ENCODE data around the gene MKI67. TPM values are rescaled to one million over a fixed set of nuclear protein-coding genes. Genes with fewer than 3 reads are reported as not detected.

The MKI67 gene
- total and polyA plus RNA-seq, 2 of the 13 experiments (the other 11 are each of a cell fraction or from before 2014, with no cell fraction given), result 6.7 to 22.9 TPM

DNA sequence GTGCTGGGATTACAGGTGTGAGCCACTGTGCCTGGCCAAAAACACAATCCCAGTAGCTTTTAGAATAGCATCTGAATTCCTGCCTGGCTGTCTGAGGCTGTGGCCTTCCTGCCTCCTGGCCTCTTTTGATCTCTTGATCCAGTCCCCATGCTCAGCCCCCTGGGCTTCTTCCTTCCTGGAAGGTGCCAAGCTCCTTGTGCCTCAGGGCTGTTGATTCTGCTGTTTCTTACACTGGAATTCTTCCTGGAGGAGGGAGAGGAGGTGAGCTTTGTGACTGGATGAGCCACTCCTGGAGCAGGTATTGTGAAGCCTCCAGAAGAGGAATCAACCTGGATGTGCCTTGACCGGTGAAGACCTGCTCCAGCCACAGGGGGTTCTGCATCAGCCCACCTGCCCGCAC is 17.3 kb upstream of the MKI67 start:
- H3K4me3 ChIP-seq (replicated peaks in 1 of 3; ENCODE audit: insufficient read depth in 1 of 3, low read depth in 2 of 3, low read length in 3 of 3), result no peak overlapping the region
- H3K79me2 ChIP-seq (ENCODE audit: insufficient read depth, low read length), result no peaks in the 10 kb centered on the region
- no peaks in the 10 kb centered on the region for H3K27me3 ChIP-seq (ENCODE audit: control insufficient read depth in 1 of 2, insufficient read depth in 2 of 2, low read length in 2 of 2)
- CTCF ChIA-PET (ENCODE audit: low intra/inter-chr PET ratio, low total read pairs), result no interaction called here
- no peak for DNase-seq (ENCODE audit: low spot score)
- H3K9ac ChIP-seq (ENCODE audit: insufficient read depth, low read depth, low read length), result no peak overlapping the region
- H3K27ac ChIP-seq (ENCODE audit: extremely low read length, insufficient read depth, low read length), result no peak overlapping the region
- TF ChIP-seq, protein P1, sequence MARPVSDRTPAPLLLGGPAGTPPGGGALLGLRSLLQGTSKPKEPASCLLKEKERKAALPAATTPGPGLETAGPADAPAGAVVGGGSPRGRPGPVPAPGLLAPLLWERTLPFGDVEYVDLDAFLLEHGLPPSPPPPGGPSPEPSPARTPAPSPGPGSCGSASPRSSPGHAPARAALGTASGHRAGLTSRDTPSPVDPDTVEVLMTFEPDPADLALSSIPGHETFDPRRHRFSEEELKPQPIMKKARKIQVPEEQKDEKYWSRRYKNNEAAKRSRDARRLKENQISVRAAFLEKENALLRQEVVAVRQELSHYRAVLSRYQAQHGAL (CRISPR knock-in tag; IDR thresholded peaks at IDR 0.05; ENCODE audit: not compliant biosample characterization), result no peak
- TF ChIP-seq ZNF619 (CRISPR knock-in tag; IDR thresholded peaks at IDR 0.05) (no peak), ZNF883 (CRISPR knock-in tag; IDR thresholded peaks at IDR 0.05; ENCODE audit: not compliant biosample characterization) (no peak), YEATS4 (CRISPR knock-in tag; IDR thresholded peaks at IDR 0.05; ENCODE audit: borderline replicate concordance) (no peak), ZNF260 (CRISPR knock-in tag; IDR thresholded peaks at IDR 0.05; ENCODE audit: borderline replicate concordance, low read depth) (no peak), BRD4 (CRISPR knock-in tag; IDR thresholded peaks at IDR 0.05) (no peak), ZNF230 (CRISPR knock-in tag; IDR thresholded peaks at IDR 0.05) (no peak), ZNF674 (CRISPR knock-in tag; IDR thresholded peaks at IDR 0.05; ENCODE audit: low read depth) (no peak), ZNF615 (CRISPR knock-in tag; IDR thresholded peaks at IDR 0.05; ENCODE audit: borderline replicate concordance) (no peak), NR3C1 (CRISPR knock-in tag; IDR thresholded peaks at IDR 0.05) (no peak), NFATC3 (CRISPR knock-in tag; IDR thresholded peaks at IDR 0.05) (no peak), ZNF3 (CRISPR knock-in tag; IDR thresholded peaks at IDR 0.05) (no peak)
- TF ChIP-seq, protein P2, sequence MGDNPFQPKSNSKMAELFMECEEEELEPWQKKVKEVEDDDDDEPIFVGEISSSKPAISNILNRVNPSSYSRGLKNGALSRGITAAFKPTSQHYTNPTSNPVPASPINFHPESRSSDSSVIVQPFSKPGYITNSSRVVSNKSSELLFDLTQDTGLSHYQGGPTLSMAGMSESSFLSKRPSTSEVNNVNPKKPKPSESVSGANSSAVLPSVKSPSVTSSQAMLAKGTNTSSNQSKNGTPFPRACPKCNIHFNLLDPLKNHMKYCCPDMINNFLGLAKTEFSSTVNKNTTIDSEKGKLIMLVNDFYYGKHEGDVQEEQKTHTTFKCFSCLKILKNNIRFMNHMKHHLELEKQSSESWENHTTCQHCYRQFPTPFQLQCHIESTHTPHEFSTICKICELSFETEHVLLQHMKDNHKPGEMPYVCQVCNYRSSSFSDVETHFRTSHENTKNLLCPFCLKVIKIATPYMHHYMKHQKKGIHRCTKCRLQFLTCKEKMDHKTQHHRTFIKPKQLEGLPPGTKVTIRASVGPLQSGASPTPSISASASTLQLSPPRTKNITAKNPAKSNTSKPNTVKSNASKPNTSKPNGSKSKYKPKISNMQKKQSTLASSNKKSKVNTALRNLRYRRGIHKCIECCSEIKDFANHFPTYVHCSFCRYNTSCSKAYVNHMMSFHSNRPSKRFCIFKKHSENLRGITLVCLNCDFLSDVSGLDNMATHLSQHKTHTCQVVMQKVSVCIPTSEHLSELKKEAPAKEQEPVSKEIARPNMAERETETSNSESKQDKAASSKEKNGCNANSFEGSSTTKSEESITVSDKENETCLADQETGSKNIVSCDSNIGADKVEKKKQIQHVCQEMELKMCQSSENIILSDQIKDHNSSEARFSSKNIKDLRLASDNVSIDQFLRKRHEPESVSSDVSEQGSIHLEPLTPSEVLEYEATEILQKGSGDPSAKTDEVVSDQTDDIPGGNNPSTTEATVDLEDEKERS (CRISPR knock-in tag; IDR thresholded peaks at IDR 0.05), result no peak
- TF ChIP-seq, protein P3, sequence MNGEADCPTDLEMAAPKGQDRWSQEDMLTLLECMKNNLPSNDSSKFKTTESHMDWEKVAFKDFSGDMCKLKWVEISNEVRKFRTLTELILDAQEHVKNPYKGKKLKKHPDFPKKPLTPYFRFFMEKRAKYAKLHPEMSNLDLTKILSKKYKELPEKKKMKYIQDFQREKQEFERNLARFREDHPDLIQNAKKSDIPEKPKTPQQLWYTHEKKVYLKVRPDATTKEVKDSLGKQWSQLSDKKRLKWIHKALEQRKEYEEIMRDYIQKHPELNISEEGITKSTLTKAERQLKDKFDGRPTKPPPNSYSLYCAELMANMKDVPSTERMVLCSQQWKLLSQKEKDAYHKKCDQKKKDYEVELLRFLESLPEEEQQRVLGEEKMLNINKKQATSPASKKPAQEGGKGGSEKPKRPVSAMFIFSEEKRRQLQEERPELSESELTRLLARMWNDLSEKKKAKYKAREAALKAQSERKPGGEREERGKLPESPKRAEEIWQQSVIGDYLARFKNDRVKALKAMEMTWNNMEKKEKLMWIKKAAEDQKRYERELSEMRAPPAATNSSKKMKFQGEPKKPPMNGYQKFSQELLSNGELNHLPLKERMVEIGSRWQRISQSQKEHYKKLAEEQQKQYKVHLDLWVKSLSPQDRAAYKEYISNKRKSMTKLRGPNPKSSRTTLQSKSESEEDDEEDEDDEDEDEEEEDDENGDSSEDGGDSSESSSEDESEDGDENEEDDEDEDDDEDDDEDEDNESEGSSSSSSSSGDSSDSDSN (CRISPR knock-in tag; IDR thresholded peaks at IDR 0.05), result no peak
- no peaks in the 10 kb centered on the region for H3K9me3 ChIP-seq (ENCODE audit: low read length)
- no peaks in the 10 kb centered on the region for H4K20me1 ChIP-seq (ENCODE audit: insufficient read depth, low read length)
- WGBS (ENCODE audit: low lambda C conversion rate), result 91% methylated on average over 2 of the region's 2 CpGs
- no peaks in the 10 kb centered on the region for H3K36me3 ChIP-seq (replicated peaks in 1 of 2; ENCODE audit: control insufficient read depth in 1 of 2, insufficient read depth in 2 of 2, low read length in 2 of 2)
- no peak for FAIRE-seq
- POLR2A ChIA-PET, result no interaction called here
- H2AFZ ChIP-seq (ENCODE audit: low read length), result no peak overlapping the region
- no peak for ATAC-seq
- in situ Hi-C loops (cut with HindIII; ENCODE audit: extremely low pct_ligation_motif_present, low pct_unique_long_range_greater_than_20kb) (no loop called here), intact Hi-C loops (cut with micrococcal nuclease; ENCODE audit: unreplicated experiment) (no loop called here)
- H3K4me2 ChIP-seq (ENCODE audit: low read depth, low read length), result no peak overlapping the region
- no TSS peak for BruUV-seq (replicated peaks)
- peaks cover 2% of the 10 kb centered on the region; the same call in 1 of the 2 replicates for H3K4me1 ChIP-seq (ENCODE audit: insufficient read depth, low read length)
